Vagina (tissue), 2 donors: ENCODE measurements around the gene GPRC5B. TPM values are rescaled to one million over a fixed set of nuclear protein-coding genes. Genes with fewer than 3 reads are reported as not detected.

Experiments used
- DNase-seq, 2 donors: peaks; one replicate each; pipeline ENCODE4 v3.0.0-alpha.2; 2017; ENCODE audit errors: extremely low spot score in 2 of 2
- H3K27ac ChIP-seq: fragments of 200-600 bp; sonication (generic); one replicate; pipeline ENCODE4 v1.5.1; 2019
- H3K27me3 ChIP-seq: fragments of 200-600 bp; sonication (generic); one replicate; pipeline ENCODE4 v1.5.1; 2019
- H3K36me3 ChIP-seq, 2 donors: fragments of 200-600 bp; sonication (generic); one replicate each; pipeline ENCODE4 v1.5.1; 2017 to 2019
- H3K4me1 ChIP-seq: fragments of 200-600 bp; sonication (generic); one replicate; pipeline ENCODE4 v1.5.1; 2019
- H3K4me3 ChIP-seq, 2 donors: fragments of 200-600 bp; sonication (generic); 1 replicate in 1 of 2; 2 replicates in 1 of 2; pipeline ENCODE4 v1.5.1; 2016 to 2019
- H3K9me3 ChIP-seq: fragments of 200-600 bp; sonication (generic); one replicate; pipeline ENCODE4 v1.5.1; 2019
- CTCF ChIP-seq, 3 experiments: fragments of 450-650 bp in 2 of 3; fragments of 200-600 bp in 1 of 3; sonication (generic) in 1 of 3; IDR thresholded peaks; one replicate each; pipeline ENCODE4 v1.5.1; 2017 to 2019; ENCODE audit warnings: antibody characterized with exemption in 3 of 3, mild to moderate bottlenecking in 2 of 3, moderate library complexity in 2 of 3
- POLR2A ChIP-seq, 2 donors: fragments of 450-650 bp; IDR thresholded peaks; one replicate each; pipeline ENCODE4 v1.6.1; 2017; ENCODE audit warnings: antibody characterized with exemption in 2 of 2, mild to moderate bottlenecking in 2 of 2, moderate library complexity in 2 of 2
- POLR2AphosphoS5 ChIP-seq, 2 donors: sonication (generic); formaldehyde crosslinking; IDR thresholded peaks; one replicate each; pipeline ENCODE4 v1.9.0; 2017; ENCODE audit warnings: antibody characterized with exemption in 2 of 2, mild to moderate bottlenecking in 2 of 2, low read depth in 1 of 2; ENCODE audit not compliant: insufficient read depth in 1 of 2
- intact Hi-C: fragments of 100-400 bp; cut with DNase I; formaldehyde crosslinking; loops from one replicate; pipeline ENCODE4 v1.15.1; 2023
- total RNA-seq: library from RNA; depleted of rRNA; stranded (reverse); fragments of >200 nt; gene quantifications from one replicate; pipeline ENCODE4 v1.2.3, GENCODE V29; 2016

Gene GPRC5B
- total RNA-seq, 1 donor from 2014 or later: 44.7 TPM

- no peaks in the 10 kb centered on the region for H3K27me3 ChIP-seq
- no peak for DNase-seq
- H3K9me3 ChIP-seq: no peaks in the 10 kb centered on the region
- H3K36me3 ChIP-seq: no peaks in the 10 kb centered on the region
- TF ChIP-seq POLR2A (IDR thresholded peaks at IDR 0.05) (no peak), POLR2AphosphoS5 (IDR thresholded peaks at IDR 0.05; ENCODE audit: insufficient read depth in 1 of 2, low read depth in 1 of 2) (no peak), CTCF (IDR thresholded peaks at IDR 0.05) (peak; percentile 30 to 41 (median 36))
- no peaks in the 10 kb centered on the region for H3K4me1 ChIP-seq
- H3K4me3 ChIP-seq: no peak overlapping the region
- H3K27ac ChIP-seq: no peak overlapping the region
- intact Hi-C loops: no loop called here
These were observed 14.4 kb upstream of the GPRC5B start for GRCh38 chr16:19898924-19899604.

DNA sequence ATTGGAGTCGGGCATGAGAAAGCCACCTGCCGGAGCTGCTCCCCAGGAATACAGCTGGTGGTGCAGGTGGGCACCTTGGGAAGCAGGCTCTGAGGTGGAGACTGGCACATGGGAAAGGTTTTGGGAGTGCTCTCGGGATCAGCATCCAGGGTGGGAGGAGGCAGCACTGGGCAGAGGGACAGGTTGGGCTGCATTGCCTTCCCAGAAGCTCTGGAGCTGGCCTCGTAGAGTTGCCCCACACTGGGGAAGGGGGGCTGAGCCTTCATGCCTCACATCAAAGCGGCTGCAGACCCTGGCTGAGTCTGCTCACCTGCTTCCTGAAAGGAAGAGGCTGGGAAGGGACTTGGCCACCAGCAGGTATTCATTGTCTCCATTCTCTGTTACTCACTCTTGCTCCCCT, 13.5 kb upstream of the GPRC5B start:
- Histone ChIP-seq H3K4me1 (no peaks in the 10 kb centered on the region), H3K4me3 (no peak overlapping the region), H3K9me3 (no peaks in the 10 kb centered on the region), H3K27me3 (no peaks in the 10 kb centered on the region), H3K27ac (no peak overlapping the region), H3K36me3 (no peaks in the 10 kb centered on the region)
- intact Hi-C loops: no loop called here
- TF ChIP-seq POLR2A (IDR thresholded peaks at IDR 0.05): no peak
- no peak for TF ChIP-seq CTCF (IDR thresholded peaks at IDR 0.05)
- TF ChIP-seq POLR2AphosphoS5 (IDR thresholded peaks at IDR 0.05; ENCODE audit: insufficient read depth in 1 of 2, low read depth in 1 of 2): no peak
- DNase-seq: no peak

DNA sequence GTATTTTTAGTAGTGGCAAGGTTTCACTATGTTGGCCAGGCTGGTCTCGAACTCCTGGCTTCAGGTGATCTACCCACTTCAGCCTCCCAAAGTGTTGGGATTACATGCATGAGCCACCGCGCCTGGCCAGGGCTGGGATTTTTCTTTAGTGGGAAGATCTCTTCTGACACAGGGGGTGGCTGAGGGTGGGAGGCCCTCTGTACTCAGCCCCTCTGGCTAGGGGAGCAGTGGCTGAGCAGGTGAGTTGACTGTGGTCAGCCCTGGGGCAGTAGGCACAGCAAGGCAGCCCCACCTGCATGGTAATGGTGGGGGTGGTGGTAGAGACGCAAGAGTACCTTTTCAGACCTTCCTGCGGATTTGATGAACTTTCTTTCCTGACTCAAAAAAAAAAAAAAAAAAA, 12.3 kb upstream of the GPRC5B start:
- no peak for TF ChIP-seq CTCF (IDR thresholded peaks at IDR 0.05)
- no peak for TF ChIP-seq POLR2AphosphoS5 (IDR thresholded peaks at IDR 0.05; ENCODE audit: insufficient read depth in 1 of 2, low read depth in 1 of 2)
- no peak for TF ChIP-seq POLR2A (IDR thresholded peaks at IDR 0.05)
- Histone ChIP-seq H3K27ac (no peak overlapping the region), H3K9me3 (no peaks in the 10 kb centered on the region), H3K4me1 (no peaks in the 10 kb centered on the region), H3K4me3 (no peak overlapping the region), H3K27me3 (no peaks in the 10 kb centered on the region), H3K36me3 (no peaks in the 10 kb centered on the region)
- no peak for DNase-seq
- intact Hi-C loops: no loop called here

GRCh38 chr16:19894586-19894985, 9.9 kb upstream of the GPRC5B start:
- Histone ChIP-seq H3K27me3 (no peaks in the 10 kb centered on the region), H3K4me1 (no peaks in the 10 kb centered on the region), H3K27ac (no peak overlapping the region), H3K4me3 (no peak overlapping the region), H3K36me3 (no peaks in the 10 kb centered on the region), H3K9me3 (no peaks in the 10 kb centered on the region)
- no peak for TF ChIP-seq POLR2A (IDR thresholded peaks at IDR 0.05)
- TF ChIP-seq CTCF (IDR thresholded peaks at IDR 0.05): no peak
- no peak for TF ChIP-seq POLR2AphosphoS5 (IDR thresholded peaks at IDR 0.05; ENCODE audit: insufficient read depth in 1 of 2, low read depth in 1 of 2)
- no peak for DNase-seq
- intact Hi-C loops: no loop called here

- intact Hi-C loops: no loop called here
- no peak overlapping the region for H3K4me3 ChIP-seq
- H3K4me1 ChIP-seq: no peaks in the 10 kb centered on the region
- H3K27me3 ChIP-seq: no peaks in the 10 kb centered on the region
- H3K36me3 ChIP-seq: no peaks in the 10 kb centered on the region
- H3K9me3 ChIP-seq: no peaks in the 10 kb centered on the region
- no peak overlapping the region for H3K27ac ChIP-seq
- TF ChIP-seq POLR2A (IDR thresholded peaks at IDR 0.05) (no peak), CTCF (IDR thresholded peaks at IDR 0.05) (no peak), POLR2AphosphoS5 (IDR thresholded peaks at IDR 0.05; ENCODE audit: insufficient read depth in 1 of 2, low read depth in 1 of 2) (no peak)
- DNase-seq: no peak
These were observed 8.3 kb upstream of the GPRC5B start for GRCh38 chr16:19892902-19893301.
